HepG2 (cell line): Measurements from ENCODE around the gene ESRRG. TPM values are rescaled to one million over a fixed set of nuclear protein-coding genes. Genes with fewer than 3 reads are reported as not detected.

ENCODE experiments used
- ATAC-seq: fragments of 200-7000 bp; cut with Tn5 transposase; 3 replicates; pipeline ENCODE4 v1.9.1; 2020; ENCODE audit warnings: mild to moderate bottlenecking, moderate library complexity
- BruUV-seq: library from RNA; stranded (reverse); fragments of 400-500 nt; replicated peaks from 2 replicates; lab custom pipeline; 2021; lab: Mats Ljungman, UMichigan
- CTCF ChIA-PET: fragments of 300-600 bp; formaldehyde crosslinking; extraction: SDS; loops from one replicate; lab custom pipeline; 2021; ENCODE audit warnings: low total read pairs, inconsistent platforms, low intra/inter-chr PET ratio; lab: Yijun Ruan, JAX
- POLR2A ChIA-PET: fragments of 350-600 bp; sonication (Branson Sonifier 250); formaldehyde crosslinking; loops from one replicate; lab custom pipeline; 2020; ENCODE audit warnings: antibody characterized with exemption, inconsistent platforms; lab: Yijun Ruan, JAX
- DNase-seq: peaks from one replicate; pipeline ENCODE4 v3.0.0-alpha.2; 2015; ENCODE audit warnings: low spot score
- FAIRE-seq: peaks from 3 replicates; lab custom pipeline; 2011; peaks lifted over from hg19 to GRCh38; lab: Jason Lieb, UNC
- H2AFZ ChIP-seq: one replicate; pipeline ENCODE4 v1.6.1; 2011; ENCODE audit warnings: low read length, inconsistent platforms
- H3K27ac ChIP-seq: fragments of 300-600 bp; 3 replicates; pipeline ENCODE4 v1.8.0; 2011; ENCODE audit warnings: mixed run types, mild to moderate bottlenecking, mixed read lengths, low read length, inconsistent platforms; ENCODE audit not compliant: insufficient read depth; ENCODE audit errors: extremely low read length
- H3K27me3 ChIP-seq, 2 experiments: fragments of 200-600 bp in 1 of 2; 2 replicates in 1 of 2; 3 replicates in 1 of 2; pipeline versions ENCODE4 v1.6.0 to v1.8.0; 2011; ENCODE audit warnings: low read length in 2 of 2, mild to moderate bottlenecking in 2 of 2, moderate library complexity in 2 of 2, inconsistent platforms in 1 of 2; ENCODE audit not compliant: insufficient read depth in 2 of 2, control insufficient read depth in 1 of 2
- H3K36me3 ChIP-seq, 2 experiments: fragments of 200-600 bp in 1 of 2; replicated peaks in 1 of 2; 2 replicates in 1 of 2; 3 replicates in 1 of 2; pipeline versions ENCODE4 v1.5.1 to v1.8.0; 2011; ENCODE audit warnings: low read length in 2 of 2, inconsistent platforms in 1 of 2; ENCODE audit not compliant: insufficient read depth in 2 of 2, control insufficient read depth in 1 of 2
- H3K4me1 ChIP-seq: 2 replicates; pipeline ENCODE4 v1.5.1; 2012; ENCODE audit warnings: low read length, inconsistent platforms; ENCODE audit not compliant: insufficient read depth
- H3K4me2 ChIP-seq: 2 replicates; pipeline ENCODE4 v1.6.0; 2011; ENCODE audit warnings: low read depth, low read length, inconsistent platforms
- H3K4me3 ChIP-seq, 3 experiments: fragments of 200-600 bp in 1 of 3; sonication (generic), shearing (Covaris generic) in 1 of 3; replicated peaks in 1 of 3; 2 replicates each; pipeline ENCODE4 v1.5.1; 2011 to 2016; ENCODE audit warnings: low read length in 3 of 3, inconsistent platforms in 2 of 3, low read depth in 2 of 3, mild to moderate bottlenecking in 2 of 3, control low read depth in 1 of 3, mixed read lengths in 1 of 3; ENCODE audit not compliant: insufficient read depth in 1 of 3
- H3K79me2 ChIP-seq: one replicate; pipeline ENCODE4 v1.6.1; 2011; ENCODE audit warnings: low read length, inconsistent platforms; ENCODE audit not compliant: insufficient read depth
- H3K9ac ChIP-seq: 2 replicates; pipeline ENCODE4 v1.6.0; 2011; ENCODE audit warnings: mild to moderate bottlenecking, low read depth, low read length, inconsistent platforms; ENCODE audit not compliant: insufficient read depth
- H3K9me3 ChIP-seq: 2 replicates; pipeline ENCODE4 v1.5.1; 2012; ENCODE audit warnings: mild to moderate bottlenecking, low read length
- H4K20me1 ChIP-seq: 2 replicates; pipeline ENCODE4 v1.6.0; 2011; ENCODE audit warnings: inconsistent platforms, mild to moderate bottlenecking, low read length, moderate library complexity; ENCODE audit not compliant: insufficient read depth
- BRCA1 ChIP-seq: sonication (generic); formaldehyde crosslinking; IDR thresholded peaks from 2 replicates; pipeline ENCODE4 v1.4.0; 2020; ENCODE audit warnings: missing genetic modification reagents
- FOXK1 ChIP-seq: sonication (generic); formaldehyde crosslinking; IDR thresholded peaks from 2 replicates; pipeline ENCODE4 v1.4.0; 2020; ENCODE audit warnings: low read depth, missing genetic modification reagents, borderline replicate concordance
- FOXO1 ChIP-seq: sonication (generic); formaldehyde crosslinking; IDR thresholded peaks from 2 replicates; pipeline ENCODE4 v1.4.0; 2020; ENCODE audit warnings: missing genetic modification reagents
- KLF11 ChIP-seq: IDR thresholded peaks from 2 replicates; pipeline ENCODE4 v1.6.1; 2016; ENCODE audit warnings: missing compliant biosample characterization
- NCOA2 ChIP-seq: sonication (generic); formaldehyde crosslinking; IDR thresholded peaks from 2 replicates; pipeline ENCODE4 v1.8.0; 2022; ENCODE audit warnings: inconsistent platforms
- NR2F6 ChIP-seq, 2 experiments: IDR thresholded peaks; 2 replicates each; pipeline ENCODE4 v1.6.1; 2016; ENCODE audit warnings: antibody characterized with exemption in 1 of 2, mild to moderate bottlenecking in 1 of 2
- PLRG1 ChIP-seq: fragments of 450-650 bp; conservative IDR thresholded peaks from 2 replicates; pipeline ENCODE4 v1.6.1; 2016
- SCMH1 ChIP-seq: sonication (generic); formaldehyde crosslinking; IDR thresholded peaks from 2 replicates; pipeline ENCODE4 v1.9.0; 2021; ENCODE audit warnings: missing genetic modification reagents, mild to moderate bottlenecking, borderline replicate concordance
- TBL1XR1 ChIP-seq: fragments of 150-350 bp; IDR thresholded peaks from 2 replicates; pipeline ENCODE4 v1.6.1; 2014; ENCODE audit warnings: borderline replicate concordance, low read length; ENCODE audit not compliant: partially characterized antibody
- TEAD3 ChIP-seq: optimal IDR thresholded peaks from 2 replicates; pipeline ENCODE3; 2016; ENCODE audit warnings: borderline replicate concordance
- TRAFD1 ChIP-seq: sonication (generic); formaldehyde crosslinking; IDR thresholded peaks from 2 replicates; pipeline ENCODE4 v1.5.1; 2020; ENCODE audit warnings: missing genetic modification reagents, mild to moderate bottlenecking, borderline replicate concordance
- ZNF296 ChIP-seq: sonication (generic); formaldehyde crosslinking; conservative IDR thresholded peaks from 2 replicates; pipeline ENCODE4 v1.5.0; 2020; ENCODE audit warnings: mild to moderate bottlenecking, missing genetic modification reagents
- ZNF44 ChIP-seq: sonication (generic); formaldehyde crosslinking; IDR thresholded peaks from 2 replicates; pipeline ENCODE4 v1.5.1; 2020; ENCODE audit warnings: mild to moderate bottlenecking, missing genetic modification reagents
- ZNF788 ChIP-seq: sonication (generic); formaldehyde crosslinking; IDR thresholded peaks from 2 replicates; pipeline ENCODE4 v1.5.0; 2020; ENCODE audit warnings: mild to moderate bottlenecking, missing genetic modification reagents, borderline replicate concordance
- WGBS: methylation state at CpG from one replicate; pipeline ENCODE4 v1.1.6; 2017; ENCODE audit warnings: low lambda C conversion rate; 5-methylcytosine and 5-hydroxymethylcytosine counted together
- in situ Hi-C: cut with HindIII; loops from 2 replicates; pipeline ENCODE4 v1.10.0; 2017; ENCODE audit warnings: low pct_unique_long_range_greater_than_20kb; ENCODE audit not compliant: extremely low pct_ligation_motif_present
- intact Hi-C: fragments of 100-400 bp; cut with micrococcal nuclease; formaldehyde crosslinking; loops from one replicate; pipeline ENCODE4 v1.10.0; 2022; ENCODE audit not compliant: unreplicated experiment
- polyA plus RNA-seq, 8 experiments: library from polyadenylated mRNA; depleted of rRNA in 3 of 8; stranded (reverse) in 7 of 8; unstranded in 1 of 8; fragments of >200 nt; fragmentation: Illumina TruSeq in 4 of 8; extraction: Trizol in 4 of 8; gene quantifications; 2 replicates each; pipeline versions ENCODE4 v1.2.1 to v1.2.3, GENCODE V29; 2011 to 2016; ENCODE audit warnings: low read depth in 4 of 8, missing spikeins in 1 of 8, mixed read lengths in 1 of 8; ENCODE audit not compliant: insufficient read depth in 1 of 8
- total RNA-seq, 5 experiments: library from RNA; depleted of rRNA; stranded (reverse); fragments of >200 nt; fragmentation: Illumina TruSeq; extraction: Trizol; gene quantifications; 2 replicates each; pipeline ENCODE4 v1.2.3, GENCODE V29; 2016; ENCODE audit warnings: low read depth in 1 of 5
- TF ChIP-seq, protein P1 (sequence below): fragments of 450-650 bp; IDR thresholded peaks from 2 replicates; pipeline ENCODE4 v1.6.1; 2017

ESRRG gene
- total and polyA plus RNA-seq, 2 of the 13 experiments (the other 11 are each of a cell fraction or from before 2014, with no cell fraction given), result not detected

DNA sequence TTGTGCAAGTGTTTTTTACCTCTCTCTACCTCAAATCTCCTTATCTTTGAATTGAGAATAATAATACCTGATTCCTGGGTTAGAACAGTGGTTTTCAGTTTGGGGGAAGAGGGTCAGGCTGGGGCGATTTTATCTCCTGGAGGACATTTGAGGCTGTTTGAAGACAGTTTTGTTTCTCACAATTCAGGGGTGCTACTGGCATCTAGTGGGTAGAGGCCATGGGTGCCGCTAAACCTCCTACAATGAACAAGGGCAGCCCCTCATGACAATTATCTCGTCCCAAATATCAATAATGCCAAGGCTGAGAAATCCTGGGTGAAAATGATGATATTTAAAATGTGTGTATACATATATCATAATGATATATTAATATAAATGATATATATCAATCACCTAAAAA lies 160.8 kb downstream of the ESRRG start:
- H3K4me3 ChIP-seq, result no peak overlapping the region
- no peak overlapping the region for H2AFZ ChIP-seq
- FAIRE-seq, result no peak
- BruUV-seq, result no TSS peak
- intact Hi-C loops (loop anchor here (10.0 kb wide), 1 partner anchor 248 kb away; no protein-coding TSS in a partner anchor), in situ Hi-C loops (no loop called here)
- no peaks in the 10 kb centered on the region for H3K36me3 ChIP-seq
- H3K9me3 ChIP-seq, result no peaks in the 10 kb centered on the region
- TF ChIP-seq TBL1XR1 (no peak), ZNF296 (no peak), ZNF788 (CRISPR knock-in tag) (no peak), TRAFD1 (CRISPR knock-in tag) (no peak), NR2F6 (IDR thresholded peaks at IDR 0.05) (no peak), NR2F6 (CRISPR knock-in tag; IDR thresholded peaks at IDR 0.05) (no peak), TEAD3 (CRISPR knock-in tag) (no peak), NCOA2 (no peak), KLF11 (CRISPR knock-in tag) (no peak), FOXK1 (no peak), PLRG1 (no peak), FOXO1 (CRISPR knock-in tag) (no peak), BRCA1 (CRISPR knock-in tag) (no peak), ZNF44 (no peak), SCMH1 (CRISPR knock-in tag) (no peak)
- TF ChIP-seq, protein P1, sequence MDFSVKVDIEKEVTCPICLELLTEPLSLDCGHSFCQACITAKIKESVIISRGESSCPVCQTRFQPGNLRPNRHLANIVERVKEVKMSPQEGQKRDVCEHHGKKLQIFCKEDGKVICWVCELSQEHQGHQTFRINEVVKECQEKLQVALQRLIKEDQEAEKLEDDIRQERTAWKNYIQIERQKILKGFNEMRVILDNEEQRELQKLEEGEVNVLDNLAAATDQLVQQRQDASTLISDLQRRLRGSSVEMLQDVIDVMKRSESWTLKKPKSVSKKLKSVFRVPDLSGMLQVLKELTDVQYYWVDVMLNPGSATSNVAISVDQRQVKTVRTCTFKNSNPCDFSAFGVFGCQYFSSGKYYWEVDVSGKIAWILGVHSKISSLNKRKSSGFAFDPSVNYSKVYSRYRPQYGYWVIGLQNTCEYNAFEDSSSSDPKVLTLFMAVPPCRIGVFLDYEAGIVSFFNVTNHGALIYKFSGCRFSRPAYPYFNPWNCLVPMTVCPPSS, result no peak
- POLR2A ChIA-PET, result no interaction called here
- no peaks in the 10 kb centered on the region for H3K27me3 ChIP-seq
- H3K9ac ChIP-seq, result no peak overlapping the region
- H3K4me1 ChIP-seq, result no peaks in the 10 kb centered on the region
- H3K79me2 ChIP-seq, result no peaks in the 10 kb centered on the region
- DNase-seq, result no peak
- H3K4me2 ChIP-seq, result no peak overlapping the region
- H3K27ac ChIP-seq, result no peak overlapping the region
- CTCF ChIA-PET, result no interaction called here
- no peak for ATAC-seq
- no peaks in the 10 kb centered on the region for H4K20me1 ChIP-seq
- 0% methylated on average over 3 of the region's 3 CpGs for WGBS
